Measurements from ENCODE around the gene B3GALT5. TPM values are rescaled to one million over a fixed set of nuclear protein-coding genes. Genes with fewer than 3 reads are reported as not detected.

B3GALT5 gene
- total RNA-seq, 1 experiment from 2014 or later: 0.09 TPM

- Histone ChIP-seq H3K27ac (no peak overlapping the region), H3K9me2 (ENCODE audit: insufficient read depth) (no peaks in the 10 kb centered on the region), H3K9me3 (ENCODE audit: insufficient read depth, low read depth) (no peaks in the 10 kb centered on the region), H3K4me1 (replicated peaks; ENCODE audit: insufficient read depth) (no peaks in the 10 kb centered on the region), H3F3A (ENCODE audit: insufficient read depth, low read depth) (no peaks in the 10 kb centered on the region), H3K4me3 (no peak overlapping the region), H4K20me1 (ENCODE audit: insufficient read depth) (no peaks in the 10 kb centered on the region), H3K36me3 (ENCODE audit: low read depth) (no peaks in the 10 kb centered on the region), H3K4me2 (no peak overlapping the region), H2AFZ (no peak overlapping the region), H3K79me2 (ENCODE audit: low read depth) (no peaks in the 10 kb centered on the region), H3K27me3 (ENCODE audit: insufficient read depth, low read depth) (peaks cover 15% of the 10 kb centered on the region)
- BruUV-seq (replicated peaks): no TSS peak
- TF ChIP-seq EZH2 (IDR thresholded peaks at IDR 0.05; ENCODE audit: low read depth): no peak
- intact Hi-C loops (cut with micrococcal nuclease; ENCODE audit: unreplicated experiment): no loop called here
- ChIA-PET POLR2A (ENCODE audit: unreplicated experiment) (no interaction called here), CTCF (no interaction called here)
- no peak for DNase-seq
Observed at GRCh38 chr21:39710866-39711265, 98.1 kb downstream of the B3GALT5 start.

DNA sequence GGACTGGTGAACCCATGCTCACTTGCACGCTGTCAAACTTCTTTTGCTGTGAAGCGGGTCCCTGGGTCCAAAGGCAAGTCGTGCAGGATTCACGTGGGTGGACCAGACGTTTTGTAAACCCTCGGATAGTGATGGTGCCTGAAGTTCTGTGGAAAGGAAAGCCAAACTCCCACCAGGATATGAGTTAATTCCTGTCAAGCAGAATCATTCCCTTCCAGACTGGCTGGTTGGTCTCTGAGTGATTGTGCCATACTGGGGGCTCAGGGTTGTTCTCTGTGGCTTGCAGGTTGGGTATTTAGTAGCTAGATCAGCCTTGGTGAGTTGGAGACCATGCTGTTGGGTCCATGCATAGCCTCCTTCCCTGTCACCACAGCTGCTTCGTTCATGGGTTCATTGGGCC, 99.5 kb downstream of the B3GALT5 start:
- no peaks in the 10 kb centered on the region for H3K36me3 ChIP-seq (ENCODE audit: low read depth)
- no peaks in the 10 kb centered on the region for H3F3A ChIP-seq (ENCODE audit: insufficient read depth, low read depth)
- H3K4me1 ChIP-seq (replicated peaks; ENCODE audit: insufficient read depth): no peaks in the 10 kb centered on the region
- no peak for DNase-seq
- H3K79me2 ChIP-seq (ENCODE audit: low read depth): no peaks in the 10 kb centered on the region
- no peak overlapping the region for H3K4me2 ChIP-seq
- intact Hi-C loops (cut with micrococcal nuclease; ENCODE audit: unreplicated experiment): no loop called here
- H3K27ac ChIP-seq: no peak overlapping the region
- H3K9me2 ChIP-seq (ENCODE audit: insufficient read depth): no peaks in the 10 kb centered on the region
- no peak overlapping the region for H2AFZ ChIP-seq
- no TSS peak for BruUV-seq (replicated peaks)
- H3K9me3 ChIP-seq (ENCODE audit: insufficient read depth, low read depth): no peaks in the 10 kb centered on the region
- no peak for TF ChIP-seq EZH2 (IDR thresholded peaks at IDR 0.05; ENCODE audit: low read depth)
- TF ChIP-seq, protein P1, sequence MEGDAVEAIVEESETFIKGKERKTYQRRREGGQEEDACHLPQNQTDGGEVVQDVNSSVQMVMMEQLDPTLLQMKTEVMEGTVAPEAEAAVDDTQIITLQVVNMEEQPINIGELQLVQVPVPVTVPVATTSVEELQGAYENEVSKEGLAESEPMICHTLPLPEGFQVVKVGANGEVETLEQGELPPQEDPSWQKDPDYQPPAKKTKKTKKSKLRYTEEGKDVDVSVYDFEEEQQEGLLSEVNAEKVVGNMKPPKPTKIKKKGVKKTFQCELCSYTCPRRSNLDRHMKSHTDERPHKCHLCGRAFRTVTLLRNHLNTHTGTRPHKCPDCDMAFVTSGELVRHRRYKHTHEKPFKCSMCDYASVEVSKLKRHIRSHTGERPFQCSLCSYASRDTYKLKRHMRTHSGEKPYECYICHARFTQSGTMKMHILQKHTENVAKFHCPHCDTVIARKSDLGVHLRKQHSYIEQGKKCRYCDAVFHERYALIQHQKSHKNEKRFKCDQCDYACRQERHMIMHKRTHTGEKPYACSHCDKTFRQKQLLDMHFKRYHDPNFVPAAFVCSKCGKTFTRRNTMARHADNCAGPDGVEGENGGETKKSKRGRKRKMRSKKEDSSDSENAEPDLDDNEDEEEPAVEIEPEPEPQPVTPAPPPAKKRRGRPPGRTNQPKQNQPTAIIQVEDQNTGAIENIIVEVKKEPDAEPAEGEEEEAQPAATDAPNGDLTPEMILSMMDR (conservative IDR thresholded peaks at IDR 0.05): no peak
- POLR2A ChIA-PET (ENCODE audit: unreplicated experiment): no interaction called here
- H3K27me3 ChIP-seq (ENCODE audit: insufficient read depth, low read depth): peaks cover 15% of the 10 kb centered on the region
- H3K4me3 ChIP-seq: no peak overlapping the region
- CTCF ChIA-PET: interaction anchor here (0.6 kb wide), 1 partner anchor 194 kb away, joined by 4 read pairs; no protein-coding TSS in a partner anchor
- no peaks in the 10 kb centered on the region for H4K20me1 ChIP-seq (ENCODE audit: insufficient read depth)

- Histone ChIP-seq H3K9me2 (ENCODE audit: insufficient read depth) (no peaks in the 10 kb centered on the region), H4K20me1 (ENCODE audit: insufficient read depth) (no peaks in the 10 kb centered on the region), H3K27me3 (ENCODE audit: insufficient read depth, low read depth) (peaks cover 15% of the 10 kb centered on the region), H3K36me3 (ENCODE audit: low read depth) (no peaks in the 10 kb centered on the region), H3K27ac (no peak overlapping the region), H3K4me1 (replicated peaks; ENCODE audit: insufficient read depth) (no peaks in the 10 kb centered on the region), H3K9me3 (ENCODE audit: insufficient read depth, low read depth) (no peaks in the 10 kb centered on the region), H3F3A (ENCODE audit: insufficient read depth, low read depth) (no peaks in the 10 kb centered on the region), H3K4me3 (no peak overlapping the region), H3K4me2 (no peak overlapping the region), H2AFZ (no peak overlapping the region), H3K79me2 (ENCODE audit: low read depth) (no peaks in the 10 kb centered on the region)
- intact Hi-C loops (cut with micrococcal nuclease; ENCODE audit: unreplicated experiment): no loop called here
- POLR2A ChIA-PET (ENCODE audit: unreplicated experiment): no interaction called here
- TF ChIP-seq, protein P1 (conservative IDR thresholded peaks at IDR 0.05): no peak
- TF ChIP-seq EZH2 (IDR thresholded peaks at IDR 0.05; ENCODE audit: low read depth): no peak
- no TSS peak for BruUV-seq (replicated peaks)
- DNase-seq: no peak
- CTCF ChIA-PET: no interaction called here
Observed at GRCh38 chr21:39712976-39713375, 100.2 kb downstream of the B3GALT5 start.

DNA sequence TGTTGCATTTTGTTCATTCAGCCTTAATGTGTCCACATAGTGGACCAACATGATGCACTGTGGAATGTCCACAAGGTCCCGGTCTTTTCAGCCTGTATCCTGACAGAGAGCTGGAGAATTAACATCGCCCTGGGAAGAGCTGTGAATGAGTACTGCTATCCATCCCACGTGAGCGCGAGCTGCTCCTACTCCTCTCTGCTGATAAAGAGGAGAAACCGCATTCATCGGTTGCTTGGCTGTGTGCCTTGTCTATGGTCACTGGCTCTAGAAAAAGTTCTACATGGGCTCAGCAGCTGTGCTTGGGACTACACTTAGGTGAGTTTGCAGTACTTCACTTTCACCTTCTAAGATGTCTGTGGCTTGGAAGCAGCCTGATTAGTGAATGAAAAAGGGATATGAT, 101.2 kb downstream of the B3GALT5 start:
- Histone ChIP-seq H3K4me3 (no peak overlapping the region), H3K36me3 (ENCODE audit: low read depth) (no peaks in the 10 kb centered on the region), H3K9me3 (ENCODE audit: insufficient read depth, low read depth) (no peaks in the 10 kb centered on the region), H3K4me1 (replicated peaks; ENCODE audit: insufficient read depth) (no peaks in the 10 kb centered on the region), H3K79me2 (ENCODE audit: low read depth) (no peaks in the 10 kb centered on the region), H3F3A (ENCODE audit: insufficient read depth, low read depth) (no peaks in the 10 kb centered on the region), H3K27ac (no peak overlapping the region), H2AFZ (no peak overlapping the region), H3K4me2 (no peak overlapping the region), H3K9me2 (ENCODE audit: insufficient read depth) (no peaks in the 10 kb centered on the region), H3K27me3 (ENCODE audit: insufficient read depth, low read depth) (peaks cover 15% of the 10 kb centered on the region), H4K20me1 (ENCODE audit: insufficient read depth) (no peaks in the 10 kb centered on the region)
- intact Hi-C loops (cut with micrococcal nuclease; ENCODE audit: unreplicated experiment): no loop called here
- no TSS peak for BruUV-seq (replicated peaks)
- ChIA-PET POLR2A (ENCODE audit: unreplicated experiment) (no interaction called here), CTCF (no interaction called here)
- no peak for DNase-seq
- TF ChIP-seq, protein P1 (conservative IDR thresholded peaks at IDR 0.05): no peak
- no peak for TF ChIP-seq EZH2 (IDR thresholded peaks at IDR 0.05; ENCODE audit: low read depth)

Data from PC-9 (cell line).